ENCODE measurements around the gene KDM6A. TPM values are rescaled to one million over a fixed set of nuclear protein-coding genes. Genes with fewer than 3 reads are reported as not detected.

Gene KDM6A
- total and polyA plus RNA-seq, 2 donors (not counting 3 experiments of a cell fraction or from before 2014, with no cell fraction given), result 9.0 to 20.6 TPM

DNA sequence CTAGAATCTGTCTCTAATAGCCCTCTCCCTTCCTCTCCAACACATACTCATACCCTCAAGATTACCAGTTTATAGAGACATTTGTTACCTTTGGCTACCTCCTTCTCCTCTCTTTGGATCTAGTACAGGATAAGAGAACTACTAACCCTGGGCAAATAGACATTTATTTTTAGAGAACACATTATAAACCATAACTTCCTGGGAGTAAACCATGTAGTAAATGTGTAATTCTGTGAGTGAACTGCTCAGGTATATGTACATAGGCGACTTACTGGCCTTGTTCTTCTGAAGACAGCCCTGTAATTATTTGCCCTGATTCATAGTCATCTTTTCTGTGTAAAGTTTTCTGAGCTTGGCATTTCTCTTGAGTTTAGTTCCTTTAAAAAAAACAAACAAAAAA, 94.2 kb downstream of the KDM6A start:
- intact Hi-C loops (cut with micrococcal nuclease), result no loop called here
- no peak for DNase-seq (ENCODE audit: low read depth, low spot score)
- dilution Hi-C loops (cut with MboI; ENCODE audit: extremely low pct_ligation_motif_present, low sequenced_read_pairs), result no loop called here
- no peaks in the 10 kb centered on the region for H3K27me3 ChIP-seq (ENCODE audit: control insufficient read depth in 2 of 2, insufficient read depth in 2 of 2, low read length in 2 of 2)
- no peak overlapping the region for H2AFZ ChIP-seq (ENCODE audit: low read depth, low read length)
- H4K20me1 ChIP-seq (replicated peaks; ENCODE audit: control insufficient read depth, extremely low read depth, insufficient read depth, low read length), result no peaks in the 10 kb centered on the region
- H3K9me3 ChIP-seq (replicated peaks; ENCODE audit: control insufficient read depth, insufficient read depth, low read length), result no peaks in the 10 kb centered on the region
- no peaks in the 10 kb centered on the region for H3K36me3 ChIP-seq (ENCODE audit: control insufficient read depth in 2 of 2, extremely low read depth in 1 of 2, insufficient read depth in 2 of 2, low read length in 2 of 2)
- H3K4me3 ChIP-seq (replicated peaks in 1 of 3; ENCODE audit: insufficient read depth in 1 of 3, low read depth in 1 of 3, low read length in 3 of 3), result no peak overlapping the region
- POLR2A ChIA-PET, result no interaction called here
- peaks cover 25% of the 10 kb centered on the region for H3K79me2 ChIP-seq (ENCODE audit: control insufficient read depth, insufficient read depth, low read length)
- no peak overlapping the region for H3K27ac ChIP-seq (ENCODE audit: insufficient read depth, low read depth, low read length)
- no TSS peak for BruUV-seq (replicated peaks)
- H3K9me1 ChIP-seq (replicated peaks; ENCODE audit: control insufficient read depth, extremely low read depth, insufficient read depth, low read length), result no peaks in the 10 kb centered on the region
- H3K9ac ChIP-seq (replicated peaks; ENCODE audit: extremely low read depth, insufficient read depth, low read length), result no peak overlapping the region
- FAIRE-seq, result no peak
- CTCF ChIA-PET, result no interaction called here
- no peak overlapping the region for H3K4me2 ChIP-seq (ENCODE audit: insufficient read depth, low read length)
- TF ChIP-seq, protein P1, sequence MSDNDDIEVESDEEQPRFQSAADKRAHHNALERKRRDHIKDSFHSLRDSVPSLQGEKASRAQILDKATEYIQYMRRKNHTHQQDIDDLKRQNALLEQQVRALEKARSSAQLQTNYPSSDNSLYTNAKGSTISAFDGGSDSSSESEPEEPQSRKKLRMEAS (IDR thresholded peaks at IDR 0.05; ENCODE audit: insufficient read depth, insufficient read length), result no peak
- TF ChIP-seq JUN (IDR thresholded peaks at IDR 0.05; ENCODE audit: borderline replicate concordance, insufficient read depth, insufficient read length, low read depth) (no peak), EZH2 (IDR thresholded peaks at IDR 0.05; ENCODE audit: borderline replicate concordance, low read depth, low read length, severe bottlenecking) (no peak), FOS (IDR thresholded peaks at IDR 0.05; ENCODE audit: borderline replicate concordance, insufficient read depth, low read length) (no peak), POLR2AphosphoS5 (IDR thresholded peaks at IDR 0.05; ENCODE audit: insufficient read depth, low read depth, low read length) (no peak)
- TF ChIP-seq, protein P2, sequence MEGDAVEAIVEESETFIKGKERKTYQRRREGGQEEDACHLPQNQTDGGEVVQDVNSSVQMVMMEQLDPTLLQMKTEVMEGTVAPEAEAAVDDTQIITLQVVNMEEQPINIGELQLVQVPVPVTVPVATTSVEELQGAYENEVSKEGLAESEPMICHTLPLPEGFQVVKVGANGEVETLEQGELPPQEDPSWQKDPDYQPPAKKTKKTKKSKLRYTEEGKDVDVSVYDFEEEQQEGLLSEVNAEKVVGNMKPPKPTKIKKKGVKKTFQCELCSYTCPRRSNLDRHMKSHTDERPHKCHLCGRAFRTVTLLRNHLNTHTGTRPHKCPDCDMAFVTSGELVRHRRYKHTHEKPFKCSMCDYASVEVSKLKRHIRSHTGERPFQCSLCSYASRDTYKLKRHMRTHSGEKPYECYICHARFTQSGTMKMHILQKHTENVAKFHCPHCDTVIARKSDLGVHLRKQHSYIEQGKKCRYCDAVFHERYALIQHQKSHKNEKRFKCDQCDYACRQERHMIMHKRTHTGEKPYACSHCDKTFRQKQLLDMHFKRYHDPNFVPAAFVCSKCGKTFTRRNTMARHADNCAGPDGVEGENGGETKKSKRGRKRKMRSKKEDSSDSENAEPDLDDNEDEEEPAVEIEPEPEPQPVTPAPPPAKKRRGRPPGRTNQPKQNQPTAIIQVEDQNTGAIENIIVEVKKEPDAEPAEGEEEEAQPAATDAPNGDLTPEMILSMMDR (IDR thresholded peaks at IDR 0.05; ENCODE audit: extremely low read depth in 1 of 2, insufficient read depth in 1 of 2, low read depth in 1 of 2, low read length in 2 of 2), result no peak
- H3K4me1 ChIP-seq (ENCODE audit: control insufficient read depth, extremely low read depth, insufficient read depth, low read length), result no peaks in the 10 kb centered on the region
